K562 (cell line): ENCODE data around the gene XPR1. TPM values are rescaled to one million over a fixed set of nuclear protein-coding genes. Genes with fewer than 3 reads are reported as not detected.

ENCODE experiments used
- ATF1 ChIP-seq, 2 experiments: fragments of 450-650 bp in 1 of 2; IDR thresholded peaks; 2 replicates each; pipeline ENCODE4 v1.6.1; 2016; ENCODE audit warnings: missing compliant biosample characterization in 1 of 2, missing genetic modification characterization in 1 of 2
- CHD1 ChIP-seq: fragments of 200-600 bp; sonication (generic); IDR thresholded peaks from one replicate; pipeline ENCODE4 v1.6.1; 2012; ENCODE audit warnings: mild to moderate bottlenecking, moderate library complexity, low read length, inconsistent platforms
- CHD4 ChIP-seq: fragments of 200-600 bp; sonication (generic); IDR thresholded peaks from 3 replicates; pipeline ENCODE4 v1.6.1; 2012; ENCODE audit warnings: low read depth, mild to moderate bottlenecking, mixed read lengths, low read length, inconsistent platforms; ENCODE audit not compliant: insufficient read depth, insufficient replicate concordance, poor library complexity, severe bottlenecking
- DACH1 ChIP-seq: fragments of 450-650 bp; IDR thresholded peaks from 2 replicates; pipeline ENCODE4 v1.6.1; 2018; ENCODE audit not compliant: partially characterized antibody
- DPF2 ChIP-seq: fragments of 450-650 bp; IDR thresholded peaks from 2 replicates; pipeline ENCODE4 v1.6.1; 2016
- E2F6 ChIP-seq, 2 experiments: IDR thresholded peaks; 2 replicates each; pipeline ENCODE4 v1.6.1; 2011; ENCODE audit warnings: borderline replicate concordance in 1 of 2, control low read depth in 1 of 2, low read depth in 1 of 2, low read length in 1 of 2, mild to moderate bottlenecking in 1 of 2, mixed read lengths in 1 of 2, moderate library complexity in 1 of 2; ENCODE audit not compliant: insufficient read depth in 1 of 2, insufficient read length in 1 of 2, poor library complexity in 1 of 2, severe bottlenecking in 1 of 2; ENCODE audit errors: extremely low read depth in 1 of 2
- EWSR1 ChIP-seq: fragments of 450-650 bp; IDR thresholded peaks from 2 replicates; pipeline ENCODE4 v1.6.1; 2018; ENCODE audit warnings: borderline replicate concordance, mild to moderate bottlenecking, low read depth, moderate library complexity; ENCODE audit not compliant: partially characterized antibody
- FUS ChIP-seq: fragments of 200-400 bp; formaldehyde crosslinking; optimal IDR thresholded peaks from 2 replicates; pipeline ENCODE3; 2017; ENCODE audit warnings: low read depth, low read length
- HSF4 ChIP-seq: fragments of 250-450 bp; sonication (Bioruptor Pico); IDR thresholded peaks from 2 replicates; pipeline ENCODE4 v2.1.2; 2022; ENCODE audit warnings: mild to moderate bottlenecking, moderate library complexity, borderline replicate concordance
- MAFF ChIP-seq: IDR thresholded peaks from 2 replicates; pipeline ENCODE4 v1.6.1; 2012; ENCODE audit warnings: low read length, improper control_type of control experiment
- MAFG ChIP-seq: fragments of 450-650 bp; conservative IDR thresholded peaks from 2 replicates; pipeline ENCODE4 v1.6.1; 2016; ENCODE audit warnings: missing genetic modification characterization, missing compliant biosample characterization
- MYNN ChIP-seq, 2 experiments: sonication (generic); formaldehyde crosslinking in 1 of 2; IDR thresholded peaks; 2 replicates each; pipeline versions ENCODE4 v1.5.0 to v1.6.1; 2016 to 2020; ENCODE audit warnings: antibody characterized with exemption in 1 of 2, missing genetic modification reagents in 1 of 2
- NCOA1 ChIP-seq: fragments of 450-650 bp; IDR thresholded peaks from 2 replicates; pipeline ENCODE4 v1.6.1; 2016; ENCODE audit warnings: low read depth
- NRF1 ChIP-seq, 2 experiments: fragments of 450-650 bp; IDR thresholded peaks in 1 of 2; conservative IDR thresholded peaks in 1 of 2; 2 replicates each; pipeline ENCODE4 v1.6.1; 2014; ENCODE audit warnings: mild to moderate bottlenecking in 2 of 2
- SAFB ChIP-seq: fragments of 200-400 bp; formaldehyde crosslinking; IDR thresholded peaks from 2 replicates; pipeline ENCODE4 v1.6.1; 2017; ENCODE audit warnings: low read depth, low read length, borderline replicate concordance
- SIRT6 ChIP-seq: IDR thresholded peaks from one replicate; pipeline ENCODE4 v1.6.1; 2012; ENCODE audit warnings: low read depth, mild to moderate bottlenecking, control low read depth, inconsistent platforms, low read length, moderate library complexity
- SMARCA5 ChIP-seq: fragments of 450-650 bp; IDR thresholded peaks from 2 replicates; pipeline ENCODE4 v1.6.1; 2016
- SMARCE1 ChIP-seq: fragments of 450-650 bp; IDR thresholded peaks from 2 replicates; pipeline ENCODE4 v1.7.1; 2016; ENCODE audit warnings: mild to moderate bottlenecking
- TAF1 ChIP-seq: IDR thresholded peaks from 2 replicates; pipeline ENCODE4 v1.6.1; 2011; ENCODE audit warnings: mild to moderate bottlenecking, low read length, moderate library complexity; ENCODE audit not compliant: insufficient read depth, control insufficient read depth, severe bottlenecking; ENCODE audit errors: extremely low read depth
- TAF15 ChIP-seq: fragments of 200-400 bp; formaldehyde crosslinking; IDR thresholded peaks from 2 replicates; pipeline ENCODE4 v1.6.1; 2017; ENCODE audit warnings: mild to moderate bottlenecking, low read depth, low read length, moderate library complexity
- TAL1 ChIP-seq: fragments of 450-650 bp; IDR thresholded peaks from 2 replicates; pipeline ENCODE4 v1.6.1; 2016; ENCODE audit warnings: mild to moderate bottlenecking
- TEAD1 ChIP-seq, 2 experiments: fragments of 450-650 bp in 1 of 2; sonication (generic) in 1 of 2; formaldehyde crosslinking; IDR thresholded peaks; 2 replicates each; pipeline versions ENCODE4 v1.4.0 to v1.8.0; 2020 to 2022; ENCODE audit warnings: mild to moderate bottlenecking in 2 of 2, missing genetic modification reagents in 1 of 2
- YY1 ChIP-seq, 3 experiments: IDR thresholded peaks; 2 replicates each; pipeline ENCODE4 v1.6.1; 2011; ENCODE audit warnings: low read length in 2 of 3, mild to moderate bottlenecking in 2 of 3, moderate library complexity in 2 of 3, borderline replicate concordance in 1 of 3, control low read depth in 1 of 3, low read depth in 1 of 3; ENCODE audit not compliant: insufficient read depth in 3 of 3, insufficient replicate concordance in 2 of 3, control insufficient read depth in 1 of 3, insufficient read length in 1 of 3; ENCODE audit errors: extremely low read depth in 1 of 3
- ZNF584 ChIP-seq: fragments of 200-800 bp; sonication (Bioruptor generic); IDR thresholded peaks from 2 replicates; pipeline ENCODE4 v1.6.1; 2016; ENCODE audit warnings: low read depth, mild to moderate bottlenecking, missing genetic modification characterization, missing compliant biosample characterization
- ZNF76 ChIP-seq: fragments of 250-450 bp; sonication (Bioruptor Pico); IDR thresholded peaks from 2 replicates; pipeline ENCODE4 v1.4.0; 2020; ENCODE audit warnings: mild to moderate bottlenecking, moderate library complexity, borderline replicate concordance
- ZNF79 ChIP-seq: fragments of 250-450 bp; sonication (Bioruptor Pico); IDR thresholded peaks from 2 replicates; pipeline ENCODE4 v1.4.0; 2020; ENCODE audit warnings: low read depth, mild to moderate bottlenecking, moderate library complexity
- polyA plus RNA-seq, 8 experiments: library from polyadenylated mRNA; depleted of rRNA in 4 of 8; stranded (reverse) in 5 of 8; unstranded in 3 of 8; fragments of >200 nt; fragmentation: Nextera tagmentation in 2 of 8; fragmentation: Illumina TruSeq in 1 of 8; extraction: Ambion mirVana in 2 of 8; extraction: Trizol in 1 of 8; gene quantifications; 2 replicates each; pipeline versions ENCODE4 v1.2.1 to v1.2.3, GENCODE V29; 2011 to 2014; ENCODE audit warnings: inconsistent platforms in 1 of 8, missing spikeins in 1 of 8
- total RNA-seq, 7 experiments: library from RNA; depleted of rRNA in 6 of 7; stranded (reverse); fragments of >200 nt in 6 of 7; fragmentation: Illumina TruSeq in 2 of 7; extraction: Trizol in 2 of 7; gene quantifications; 2 replicates each; pipeline versions ENCODE4 v1.2.1 to v1.2.3, GENCODE V29; 2011 to 2021; ENCODE audit warnings: low replicate concordance in 1 of 7

XPR1 gene
- total and polyA plus RNA-seq, 9 of the 15 experiments (the other 6 are each of a cell fraction or from before 2014, with no cell fraction given) = 3.0 to 66.2 (median 38.6) TPM

GRCh38 chr1:180923887-180924286 is 292.1 kb downstream of the XPR1 start (continued):
- no peak for TF ChIP-seq CHD1
- no peak for TF ChIP-seq TAF1
- no peak for TF ChIP-seq EWSR1
- TF ChIP-seq SMARCA5 = no peak
- no peak for TF ChIP-seq NCOA1
- TF ChIP-seq NRF1 (conservative IDR thresholded peaks at IDR 0.05 in 1 of 2, IDR thresholded peaks at IDR 0.05 in 1 of 2) = no peak
- TF ChIP-seq DPF2 = peak; percentile 46
- peak; percentile 19; the same call in 1 of the 2 replicates for TF ChIP-seq MAFG
- TF ChIP-seq ZNF79 (CRISPR knock-in tag) = no peak
- TF ChIP-seq FUS = no peak
- TF ChIP-seq DACH1 = no peak
- no peak for TF ChIP-seq SIRT6
- TF ChIP-seq MAFF = peak; percentile 26; the same call in 1 of the 2 replicates
- no peak for TF ChIP-seq ZNF76 (CRISPR knock-in tag)
- no peak for TF ChIP-seq CHD4
- no peak for TF ChIP-seq TAF15
- 0 out of 2 replicates have a peak, but pooled peaks have one; percentile 15 for TF ChIP-seq SMARCE1
- TF ChIP-seq MYNN (IDR thresholded peaks at IDR 0.05) = 0 out of 2 replicates have a peak, but pooled peaks have one; percentile 25
- TF ChIP-seq MYNN (CRISPR knock-in tag; IDR thresholded peaks at IDR 0.05) = no peak
- TF ChIP-seq YY1 (IDR thresholded peaks at IDR 0.05; ENCODE audit: borderline replicate concordance in 1 of 3, control insufficient read depth in 1 of 3, extremely low read depth in 1 of 3, insufficient read depth in 3 of 3, insufficient read length in 1 of 3, insufficient replicate concordance in 2 of 3, low read depth in 1 of 3, low read length in 2 of 3) = no peak
- TF ChIP-seq ZNF584 (CRISPR knock-in tag) = no peak
- TF ChIP-seq SAFB = no peak
- TF ChIP-seq TAL1 = peak; percentile 41; the same call in 1 of the 2 replicates
- TF ChIP-seq TEAD1 (CRISPR knock-in tag; IDR thresholded peaks at IDR 0.05) = no peak
- no peak for TF ChIP-seq ATF1 (CRISPR knock-in tag; IDR thresholded peaks at IDR 0.05)
- TF ChIP-seq ATF1 (tag; IDR thresholded peaks at IDR 0.05) = 0 out of 2 replicates have a peak, but pooled peaks have one; percentile 9
- no peak for TF ChIP-seq E2F6 (IDR thresholded peaks at IDR 0.05; ENCODE audit: borderline replicate concordance in 1 of 2, extremely low read depth in 1 of 2, insufficient read depth in 1 of 2, insufficient read length in 1 of 2, low read depth in 1 of 2, low read length in 1 of 2, poor library complexity in 1 of 2, severe bottlenecking in 1 of 2)
- no peak for TF ChIP-seq HSF4 (CRISPR knock-in tag)
